Mammary epithelial cell (primary cell): Measurements from ENCODE around the gene XPNPEP3.

ENCODE experiments used
- CTCF ChIP-seq, 2 donors: IDR thresholded peaks in 1 of 2; conservative IDR thresholded peaks in 1 of 2; 2 replicates each; pipeline ENCODE4 v1.5.1; 2011 to 2012; ENCODE audit warnings: inconsistent platforms in 2 of 2, low read length in 2 of 2, mild to moderate bottlenecking in 2 of 2, control low read depth in 1 of 2, low read depth in 1 of 2; ENCODE audit not compliant: insufficient read depth in 1 of 2; ENCODE audit errors: extremely low read depth in 1 of 2
- EZH2 ChIP-seq: IDR thresholded peaks from 2 replicates; pipeline ENCODE4 v1.6.1; 2012; ENCODE audit warnings: low read length, inconsistent platforms, borderline replicate concordance

GRCh38 chr22:40958299-40958698 is 101.4 kb downstream of the XPNPEP3 start:
- TF ChIP-seq CTCF (conservative IDR thresholded peaks at IDR 0.05 in 1 of 2, IDR thresholded peaks at IDR 0.05 in 1 of 2; ENCODE audit: extremely low read depth in 1 of 2, insufficient read depth in 1 of 2, low read depth in 1 of 2, low read length in 2 of 2) (no peak), EZH2 (no peak)
